H1 (cell line): ENCODE measurements around the gene ADARB2. TPM values are rescaled to one million over a fixed set of nuclear protein-coding genes. Genes with fewer than 3 reads are reported as not detected.

Experiments used
- CTCF ChIA-PET: fragments of 300-600 bp; sonication (Branson Sonifier 250); formaldehyde crosslinking; loops from one replicate; lab custom pipeline; 2021; ENCODE audit not compliant: partially characterized antibody; lab: Charles Lee
- POLR2A ChIA-PET: fragments of 300-600 bp; sonication (Branson Sonifier 250); formaldehyde crosslinking; loops from one replicate; lab custom pipeline; 2021; ENCODE audit warnings: inconsistent platforms; ENCODE audit not compliant: partially characterized antibody; lab: Charles Lee
- DNase-seq, 2 experiments: peaks; one replicate each; pipeline versions ENCODE4 v3.0.0 to v3.0.0-alpha.2; 2010 to 2022; ENCODE audit warnings: low spot score in 2 of 2, low read depth in 1 of 2, mixed read lengths in 1 of 2
- FAIRE-seq: peaks from 2 replicates; lab custom pipeline; 2011; peaks lifted over from hg19 to GRCh38; lab: Jason Lieb, UNC
- H2AFZ ChIP-seq: 2 replicates; pipeline ENCODE4 v1.8.1; 2012; ENCODE audit warnings: low read length, inconsistent platforms
- H2AK5ac ChIP-seq: 2 replicates; pipeline ENCODE4 v1.6.1; 2013; ENCODE audit warnings: low read depth, low read length
- H2BK120ac ChIP-seq: replicated peaks from 2 replicates; pipeline ENCODE3; 2013; ENCODE audit warnings: low read depth, low read length, inconsistent platforms
- H2BK12ac ChIP-seq: 2 replicates; pipeline ENCODE4 v1.6.1; 2013; ENCODE audit warnings: low read depth, low read length
- H2BK15ac ChIP-seq: 2 replicates; pipeline ENCODE4 v1.6.1; 2013; ENCODE audit warnings: low read length
- H2BK20ac ChIP-seq: 2 replicates; pipeline ENCODE4 v1.6.1; 2013; ENCODE audit warnings: low read length
- H2BK5ac ChIP-seq: 2 replicates; pipeline ENCODE4 v1.6.1; 2013; ENCODE audit warnings: low read depth, low read length
- H3K14ac ChIP-seq: 2 replicates; pipeline ENCODE4 v1.6.1; 2013; ENCODE audit warnings: inconsistent platforms; ENCODE audit not compliant: insufficient read length
- H3K18ac ChIP-seq: 2 replicates; pipeline ENCODE4 v1.6.1; 2013; ENCODE audit warnings: low read length; ENCODE audit errors: extremely low read depth
- H3K23ac ChIP-seq: 2 replicates; pipeline ENCODE4 v1.6.1; 2013; ENCODE audit warnings: inconsistent platforms; ENCODE audit not compliant: insufficient read length
- H3K23me2 ChIP-seq: 2 replicates; pipeline ENCODE4 v1.6.1; 2013; ENCODE audit warnings: low read depth, low read length
- H3K27ac ChIP-seq: 2 replicates; pipeline ENCODE4 v1.6.1; 2011; ENCODE audit warnings: low read depth, low read length, inconsistent platforms
- H3K27me3 ChIP-seq, 4 experiments: replicated peaks in 1 of 4; 1 replicate in 1 of 4; 2 replicates in 3 of 4; pipeline versions ENCODE4 v1.6.1 to v1.8.1; 2011 to 2013; ENCODE audit warnings: low read length in 3 of 4, mild to moderate bottlenecking in 3 of 4, inconsistent platforms in 2 of 4, mixed read lengths in 2 of 4, moderate library complexity in 1 of 4; ENCODE audit not compliant: control insufficient read depth in 3 of 4, insufficient read depth in 3 of 4; ENCODE audit errors: extremely low read depth in 1 of 4
- H3K36me3 ChIP-seq, 4 experiments: 2 replicates each; pipeline versions ENCODE4 v1.6.1 to v1.8.1; 2011 to 2013; ENCODE audit warnings: mild to moderate bottlenecking in 4 of 4, low read length in 3 of 4, moderate library complexity in 2 of 4, control low read depth in 1 of 4, inconsistent platforms in 1 of 4; ENCODE audit not compliant: insufficient read depth in 4 of 4, control insufficient read depth in 2 of 4
- H3K4ac ChIP-seq: replicated peaks from 2 replicates; pipeline ENCODE3; 2013; ENCODE audit warnings: low read length, low read depth, mixed read lengths, inconsistent platforms; ENCODE audit not compliant: insufficient read length
- H3K4me1 ChIP-seq, 4 experiments: replicated peaks in 1 of 4; 1 replicate in 1 of 4; 2 replicates in 3 of 4; pipeline versions ENCODE4 v1.6.1 to v1.8.1; 2011 to 2013; ENCODE audit warnings: low read length in 3 of 4, inconsistent platforms in 2 of 4, mixed read lengths in 1 of 4; ENCODE audit not compliant: insufficient read depth in 4 of 4, control insufficient read depth in 3 of 4
- H3K4me2 ChIP-seq, 2 experiments: 2 replicates each; pipeline versions ENCODE4 v1.6.1 to v1.8.1; 2011 to 2013; ENCODE audit warnings: low read depth in 2 of 2, low read length in 2 of 2, control low read depth in 1 of 2, inconsistent platforms in 1 of 2, mild to moderate bottlenecking in 1 of 2; ENCODE audit not compliant: insufficient read depth in 1 of 2
- H3K4me3 ChIP-seq, 4 experiments: fragments of 200-600, 300-600 bp in 1 of 4; sonication (generic), shearing (Covaris generic), sonication (Bioruptor Twin) in 1 of 4; 2 replicates each; pipeline versions ENCODE4 v1.5.1 to v1.8.1; 2011 to 2016; ENCODE audit warnings: low read length in 4 of 4, low read depth in 3 of 4, control low read depth in 2 of 4, inconsistent platforms in 2 of 4, mild to moderate bottlenecking in 2 of 4, mixed read lengths in 1 of 4, moderate library complexity in 1 of 4; ENCODE audit not compliant: insufficient read depth in 2 of 4; ENCODE audit errors: extremely low read depth in 1 of 4
- H3K56ac ChIP-seq: replicated peaks from 2 replicates; pipeline ENCODE3; 2013; ENCODE audit warnings: low read depth, mild to moderate bottlenecking, mixed read lengths, low read length, inconsistent platforms; ENCODE audit not compliant: insufficient read length
- H3K79me1 ChIP-seq: 2 replicates; pipeline ENCODE4 v1.6.1; 2013; ENCODE audit warnings: low read depth, low read length, control low read depth
- H3K79me2 ChIP-seq, 2 experiments: 2 replicates each; pipeline versions ENCODE4 v1.6.1 to v1.8.1; 2012 to 2013; ENCODE audit warnings: low read length in 2 of 2, mild to moderate bottlenecking in 2 of 2, inconsistent platforms in 1 of 2; ENCODE audit not compliant: insufficient read depth in 2 of 2, control insufficient read depth in 1 of 2
- H3K9ac ChIP-seq, 4 experiments: replicated peaks in 1 of 4; 1 replicate in 1 of 4; 2 replicates in 3 of 4; pipeline versions ENCODE4 v1.6.1 to v1.8.1; 2011 to 2013; ENCODE audit warnings: low read depth in 3 of 4, low read length in 3 of 4, control low read depth in 2 of 4, mild to moderate bottlenecking in 2 of 4, moderate library complexity in 2 of 4, inconsistent platforms in 1 of 4; ENCODE audit errors: extremely low read depth in 1 of 4
- H3K9me3 ChIP-seq, 2 experiments: 2 replicates each; pipeline versions ENCODE4 v1.6.1 to v1.8.1; 2012 to 2013; ENCODE audit warnings: mild to moderate bottlenecking in 2 of 2, moderate library complexity in 2 of 2, control low read depth in 1 of 2, inconsistent platforms in 1 of 2, low read depth in 1 of 2, low read length in 1 of 2, mixed read lengths in 1 of 2; ENCODE audit not compliant: insufficient read depth in 2 of 2
- H4K20me1 ChIP-seq, 2 experiments: replicated peaks in 1 of 2; 2 replicates each; pipeline versions ENCODE3 to v1.8.1; 2011 to 2013; ENCODE audit warnings: inconsistent platforms in 2 of 2, low read length in 2 of 2, mild to moderate bottlenecking in 1 of 2; ENCODE audit not compliant: insufficient read depth in 2 of 2, control insufficient read depth in 1 of 2
- H4K5ac ChIP-seq: 2 replicates; pipeline ENCODE4 v1.6.1; 2013; ENCODE audit warnings: low read length, low read depth, mixed read lengths, inconsistent platforms; ENCODE audit not compliant: insufficient read length
- H4K8ac ChIP-seq: 2 replicates; pipeline ENCODE4 v1.8.0; 2013; ENCODE audit warnings: mild to moderate bottlenecking, moderate library complexity, low read length, inconsistent platforms; ENCODE audit not compliant: insufficient read depth; ENCODE audit errors: extremely low read depth
- H4K91ac ChIP-seq: replicated peaks from 2 replicates; pipeline ENCODE3; 2013; ENCODE audit warnings: low read length, mixed read lengths, inconsistent platforms; ENCODE audit not compliant: insufficient read length
- BCL11A ChIP-seq, 2 experiments: IDR thresholded peaks; one replicate each; pipeline ENCODE4 v1.6.1; 2011; ENCODE audit warnings: low read depth in 2 of 2, low read length in 2 of 2, mild to moderate bottlenecking in 2 of 2
- CHD1 ChIP-seq: IDR thresholded peaks from 2 replicates; pipeline ENCODE4 v1.6.1; 2012; ENCODE audit warnings: low read depth, low read length, improper control_type of control experiment
- EGR1 ChIP-seq: IDR thresholded peaks from 2 replicates; pipeline ENCODE4 v1.6.1; 2011; ENCODE audit warnings: low read depth, low read length, borderline replicate concordance
- HDAC6 ChIP-seq: IDR thresholded peaks from one replicate; pipeline ENCODE4 v1.7.1; 2012; ENCODE audit warnings: low read depth, mild to moderate bottlenecking, inconsistent platforms, low read length, moderate library complexity
- KDM1A ChIP-seq: fragments of 200-600, 300-600 bp; sonication (generic); IDR thresholded peaks from 2 replicates; pipeline ENCODE4 v1.7.1; 2016; ENCODE audit warnings: mild to moderate bottlenecking, low read length, borderline replicate concordance
- NANOG ChIP-seq: IDR thresholded peaks from 2 replicates; pipeline ENCODE4 v1.6.1; 2011; ENCODE audit warnings: low read length, low read depth, mild to moderate bottlenecking, inconsistent platforms; ENCODE audit not compliant: insufficient read depth, poor library complexity, severe bottlenecking
- POU5F1 ChIP-seq: IDR thresholded peaks from 2 replicates; pipeline ENCODE4 v1.6.1; 2011; ENCODE audit warnings: low read depth, mild to moderate bottlenecking, low read length, moderate library complexity
- RAD21 ChIP-seq, 2 experiments: IDR thresholded peaks in 1 of 2; conservative IDR thresholded peaks in 1 of 2; 2 replicates each; pipeline ENCODE4 v1.6.1; 2011; ENCODE audit warnings: low read depth in 2 of 2, low read length in 2 of 2, improper control_type of control experiment in 1 of 2, inconsistent platforms in 1 of 2, mild to moderate bottlenecking in 1 of 2, moderate library complexity in 1 of 2
- RXRA ChIP-seq: IDR thresholded peaks from 2 replicates; pipeline ENCODE4 v1.6.1; 2011; ENCODE audit warnings: low read depth, mild to moderate bottlenecking, low read length, moderate library complexity; ENCODE audit not compliant: insufficient read depth
- SAP30 ChIP-seq: fragments of 300-600 bp; sonication (generic); IDR thresholded peaks from 2 replicates; pipeline ENCODE4 v1.7.1; 2012; ENCODE audit warnings: low read length, moderate library complexity, mild to moderate bottlenecking, inconsistent platforms; ENCODE audit not compliant: insufficient read depth, insufficient replicate concordance
- SP2 ChIP-seq: IDR thresholded peaks from 2 replicates; pipeline ENCODE4 v1.6.1; 2012; ENCODE audit warnings: mild to moderate bottlenecking, low read length, inconsistent platforms
- TAF1 ChIP-seq: IDR thresholded peaks from 2 replicates; pipeline ENCODE4 v1.6.1; 2011; ENCODE audit warnings: mild to moderate bottlenecking, low read depth, low read length
- TEAD4 ChIP-seq: IDR thresholded peaks from 2 replicates; pipeline ENCODE4 v1.6.1; 2012; ENCODE audit warnings: low read depth, low read length, inconsistent platforms, mixed read lengths
- ZNF274 ChIP-seq: IDR thresholded peaks from 2 replicates; pipeline ENCODE4 v1.7.0; 2012; ENCODE audit warnings: low read length, borderline replicate concordance; ENCODE audit errors: extremely low read depth
- WGBS, 2 experiments: shearing (Covaris generic) in 1 of 2; methylation state at CpG; one replicate each; pipeline versions ENCODE4 v1.1.6 to v1.1.7; 2013 to 2015; ENCODE audit warnings: low lambda C conversion rate in 2 of 2, mixed read lengths in 2 of 2, inconsistent platforms in 1 of 2, low coverage in 1 of 2, missing lambda C conversion rate in 1 of 2; ENCODE audit not compliant: insufficient replicate concordance in 2 of 2, insufficient coverage in 1 of 2, insufficient read length in 1 of 2; ENCODE audit errors: extremely low coverage in 1 of 2, missing lambda C conversion rate in 1 of 2; 5-methylcytosine and 5-hydroxymethylcytosine counted together
- polyA plus RNA-seq, 7 experiments: library from polyadenylated mRNA; depleted of rRNA in 3 of 7; stranded (reverse) in 5 of 7; unstranded in 2 of 7; fragments of >200 nt in 5 of 7; fragments of 200-250 nt in 2 of 7; gene quantifications; 1 replicate in 5 of 7; 2 replicates in 1 of 7; 4 replicates in 1 of 7; pipeline versions ENCODE4 v1.2.1 to v1.2.3, GENCODE V29; 2011 to 2013; ENCODE audit warnings: missing spikeins in 2 of 7, mixed read lengths in 2 of 7
- total RNA-seq: library from RNA; stranded (reverse); fragmentation: NEBNext Ultra II Directional; extraction: Animal tissue kit (Norgen Biotek cat#: 25700); gene quantifications from 2 replicates; pipeline ENCODE4 v1.2.1, GENCODE V29; 2021

ADARB2 gene
- total and polyA plus RNA-seq, 2 of the 8 experiments (the other 6 are each of a cell fraction or from before 2014, with no cell fraction given): 2.2 to 2.8 TPM

DNA sequence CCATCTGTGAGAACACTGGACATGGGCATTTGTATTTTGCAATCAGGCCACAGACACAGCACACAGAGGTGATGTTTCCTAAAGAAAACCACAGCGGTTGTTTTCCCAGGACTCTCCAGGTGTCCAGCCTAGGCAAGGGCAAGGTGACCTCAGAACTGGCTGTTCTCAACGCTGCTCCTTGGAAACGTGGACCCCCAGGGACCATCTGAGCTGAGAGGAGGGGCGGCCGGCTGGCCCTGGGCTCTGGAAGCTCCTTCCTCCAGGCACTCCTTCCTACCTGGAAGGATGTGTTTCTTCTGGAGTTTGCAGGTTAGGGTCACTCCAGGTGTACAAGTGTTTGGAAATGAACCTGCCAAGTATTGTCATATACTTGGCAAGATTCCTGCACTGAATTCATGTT is 103.1 kb downstream of the ADARB2 start:
- no peak overlapping the region for H3K18ac ChIP-seq
- H2AK5ac ChIP-seq: no peak overlapping the region
- no peaks in the 10 kb centered on the region for H4K20me1 ChIP-seq
- no peaks in the 10 kb centered on the region for H3K27me3 ChIP-seq
- peaks cover 3 to 6% (median 5%) of the 10 kb centered on the region in 4 experiments; a peak in 5 of 7 replicates for H3K4me1 ChIP-seq
- DNase-seq (no peak), FAIRE-seq (no peak)
- no peak overlapping the region for H3K9ac ChIP-seq
- H2BK120ac ChIP-seq: no peak overlapping the region
- H3K23ac ChIP-seq: no peak overlapping the region
- 94% methylated on average over 5 of the region's 5 CpGs; no CpG with 5 or more reads in 1 of the 2 experiments for WGBS, 2 experiments
- no peak overlapping the region for H2BK15ac ChIP-seq
- H3K4me2 ChIP-seq: no peak overlapping the region
- no peak overlapping the region for H2BK20ac ChIP-seq
- no peak overlapping the region for H3K4ac ChIP-seq
- H4K8ac ChIP-seq: no peak overlapping the region
- H3K79me1 ChIP-seq: no peaks in the 10 kb centered on the region
- H3K14ac ChIP-seq: no peak overlapping the region
- H4K91ac ChIP-seq: no peak overlapping the region
- no peaks in the 10 kb centered on the region for H3K36me3 ChIP-seq
- H4K5ac ChIP-seq: no peak overlapping the region
- no peaks in the 10 kb centered on the region for H3K9me3 ChIP-seq
- no peak overlapping the region for H3K27ac ChIP-seq
- no peak overlapping the region for H2BK5ac ChIP-seq
- no peak overlapping the region for H2BK12ac ChIP-seq
- H2AFZ ChIP-seq: no peak overlapping the region
- H3K4me3 ChIP-seq: no peak overlapping the region
- no peak overlapping the region for H3K56ac ChIP-seq
- H3K23me2 ChIP-seq: no peaks in the 10 kb centered on the region
- no peaks in the 10 kb centered on the region for H3K79me2 ChIP-seq
- POLR2A ChIA-PET: no interaction called here
- TF ChIP-seq ZNF274 (no peak), SP2 (no peak), RAD21 (IDR thresholded peaks at IDR 0.05 in 1 of 2, conservative IDR thresholded peaks at IDR 0.05 in 1 of 2; ENCODE audit: low read depth in 2 of 2, low read length in 2 of 2) (no peak), TAF1 (no peak), NANOG (no peak), BCL11A (IDR thresholded peaks at IDR 0.05; ENCODE audit: low read depth in 2 of 2, low read length in 2 of 2) (no peak), KDM1A (no peak), SAP30 (no peak), RXRA (no peak), POU5F1 (no peak), TEAD4 (no peak), CHD1 (no peak), EGR1 (no peak), HDAC6 (no peak)
- TF ChIP-seq, all 59 proteins: peak for 0
- CTCF ChIA-PET: no interaction called here
